PC-9 (cell line): Measurements from ENCODE around the gene PIGX. TPM values are rescaled to one million over a fixed set of nuclear protein-coding genes. Genes with fewer than 3 reads are reported as not detected.
A peak's percentile ranks its signal among the peaks of the same experiment; 100 is the strongest.

ENCODE experiments used
- BruUV-seq: library from RNA; stranded (reverse); fragments of 400-500 nt; replicated peaks from 2 replicates; lab custom pipeline; 2021; lab: Mats Ljungman, UMichigan
- CTCF ChIA-PET: fragments of 300-600 bp; sonication (Branson Sonifier 250); formaldehyde crosslinking; loops from one replicate; lab custom pipeline; 2022; ENCODE audit warnings: antibody characterized with exemption; lab: Charles Lee
- POLR2A ChIA-PET: fragments of 300-600 bp; sonication (Branson Sonifier 250); formaldehyde crosslinking; loops from one replicate; lab custom pipeline; 2022; ENCODE audit warnings: antibody characterized with exemption; ENCODE audit not compliant: unreplicated experiment; lab: Charles Lee
- DNase-seq, 2 experiments: peaks; one replicate each; pipeline versions ENCODE4 v3.0.0 to v3.0.0-alpha.2; 2015 to 2022; ENCODE audit warnings: mixed read lengths in 1 of 2
- H2AFZ ChIP-seq: fragments of 200-600 bp; sonication (generic); 2 replicates; pipeline ENCODE4 v1.8.1; 2017; ENCODE audit warnings: antibody characterized with exemption
- H3F3A ChIP-seq: fragments of 200-600 bp; sonication (generic); 2 replicates; pipeline ENCODE4 v1.8.1; 2017; ENCODE audit warnings: antibody characterized with exemption, mild to moderate bottlenecking, low read depth; ENCODE audit not compliant: insufficient read depth
- H3K27ac ChIP-seq: fragments of 200-600 bp; sonication (generic); 2 replicates; pipeline ENCODE4 v1.6.1; 2016; ENCODE audit warnings: mixed run types
- H3K27me3 ChIP-seq: fragments of 200-600 bp; sonication (generic); 2 replicates; pipeline ENCODE4 v1.6.1; 2016; ENCODE audit warnings: low read depth, mixed run types; ENCODE audit not compliant: insufficient read depth
- H3K36me3 ChIP-seq: fragments of 200-600 bp; sonication (generic); 2 replicates; pipeline ENCODE4 v1.6.1; 2016; ENCODE audit warnings: low read depth, mixed run types
- H3K4me1 ChIP-seq: fragments of 200-600 bp; sonication (generic); replicated peaks from 2 replicates; pipeline ENCODE4 v1.6.1; 2016; ENCODE audit warnings: mixed run types; ENCODE audit not compliant: insufficient read depth
- H3K4me2 ChIP-seq: fragments of 200-600 bp; sonication (generic); 2 replicates; pipeline ENCODE4 v1.6.1; 2017; ENCODE audit warnings: mixed run types
- H3K4me3 ChIP-seq: fragments of 200-600 bp; sonication (generic); 2 replicates; pipeline ENCODE4 v1.6.1; 2016; ENCODE audit warnings: mixed run types
- H3K79me2 ChIP-seq: fragments of 200-600 bp; sonication (generic); 2 replicates; pipeline ENCODE4 v1.6.1; 2017; ENCODE audit warnings: low read depth, mixed run types
- H3K9me2 ChIP-seq: fragments of 200-600 bp; sonication (generic); 2 replicates; pipeline ENCODE4 v1.8.1; 2017; ENCODE audit warnings: mild to moderate bottlenecking; ENCODE audit not compliant: insufficient read depth
- H3K9me3 ChIP-seq: fragments of 200-600 bp; sonication (generic); 2 replicates; pipeline ENCODE4 v1.8.1; 2016; ENCODE audit warnings: low read depth; ENCODE audit not compliant: insufficient read depth
- H4K20me1 ChIP-seq: fragments of 200-600 bp; sonication (generic); 2 replicates; pipeline ENCODE4 v1.8.1; 2017; ENCODE audit not compliant: insufficient read depth
- EZH2 ChIP-seq: fragments of 200-600 bp; sonication (generic); IDR thresholded peaks from 2 replicates; pipeline ENCODE4 v1.8.0; 2017; ENCODE audit warnings: antibody characterized with exemption, low read depth
- intact Hi-C: fragments of 100-400 bp; cut with micrococcal nuclease; formaldehyde crosslinking; loops from one replicate; pipeline ENCODE4 v1.10.0; 2022; ENCODE audit not compliant: unreplicated experiment
- total RNA-seq: library from RNA; stranded (reverse); gene quantifications from 2 replicates; pipeline ENCODE4 v1.2.3, GENCODE V29; 2021
- TF ChIP-seq, protein P1 (sequence below): fragments of 200-600 bp; sonication (generic); conservative IDR thresholded peaks from 2 replicates; pipeline ENCODE4 v1.6.1; 2017; ENCODE audit warnings: mixed run types, antibody characterized with exemption, mild to moderate bottlenecking, moderate library complexity

Gene PIGX
- total RNA-seq, 1 experiment from 2014 or later, result 47.6 TPM

DNA sequence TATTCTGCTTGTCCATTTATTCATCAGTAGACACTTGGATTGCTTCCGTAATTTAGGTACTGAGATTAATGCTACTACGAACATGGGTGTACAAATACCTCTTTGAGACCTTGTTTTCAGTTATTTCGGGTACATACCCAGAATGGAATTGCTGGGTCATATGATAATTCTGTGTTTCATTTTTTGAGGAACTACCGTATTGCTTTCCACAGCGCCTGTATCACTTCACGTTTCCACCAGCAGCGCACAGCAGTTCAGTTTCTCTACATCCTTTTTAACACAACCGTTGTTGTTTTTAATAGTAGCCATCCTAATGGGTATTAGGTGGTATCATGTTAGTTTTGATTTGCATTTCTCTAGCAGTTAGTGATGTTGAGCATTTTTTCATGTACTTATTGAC is 36.9 kb downstream of the PIGX start:
- ChIA-PET CTCF (no interaction called here), POLR2A (no interaction called here)
- Histone ChIP-seq H3K27me3 (no peaks in the 10 kb centered on the region), H2AFZ (no peak overlapping the region), H3K9me2 (no peaks in the 10 kb centered on the region), H4K20me1 (peaks cover 32% of the 10 kb centered on the region), H3K79me2 (peaks cover 93% of the 10 kb centered on the region), H3K27ac (no peak overlapping the region), H3F3A (peaks cover 13% of the 10 kb centered on the region; the same call in 1 of the 2 replicates), H3K4me2 (no peak overlapping the region), H3K4me1 (no peaks in the 10 kb centered on the region), H3K9me3 (no peaks in the 10 kb centered on the region), H3K4me3 (no peak overlapping the region), H3K36me3 (peaks cover 21% of the 10 kb centered on the region; the same call in 1 of the 2 replicates)
- intact Hi-C loops, result no loop called here
- no peak for TF ChIP-seq EZH2
- TF ChIP-seq, protein P1, sequence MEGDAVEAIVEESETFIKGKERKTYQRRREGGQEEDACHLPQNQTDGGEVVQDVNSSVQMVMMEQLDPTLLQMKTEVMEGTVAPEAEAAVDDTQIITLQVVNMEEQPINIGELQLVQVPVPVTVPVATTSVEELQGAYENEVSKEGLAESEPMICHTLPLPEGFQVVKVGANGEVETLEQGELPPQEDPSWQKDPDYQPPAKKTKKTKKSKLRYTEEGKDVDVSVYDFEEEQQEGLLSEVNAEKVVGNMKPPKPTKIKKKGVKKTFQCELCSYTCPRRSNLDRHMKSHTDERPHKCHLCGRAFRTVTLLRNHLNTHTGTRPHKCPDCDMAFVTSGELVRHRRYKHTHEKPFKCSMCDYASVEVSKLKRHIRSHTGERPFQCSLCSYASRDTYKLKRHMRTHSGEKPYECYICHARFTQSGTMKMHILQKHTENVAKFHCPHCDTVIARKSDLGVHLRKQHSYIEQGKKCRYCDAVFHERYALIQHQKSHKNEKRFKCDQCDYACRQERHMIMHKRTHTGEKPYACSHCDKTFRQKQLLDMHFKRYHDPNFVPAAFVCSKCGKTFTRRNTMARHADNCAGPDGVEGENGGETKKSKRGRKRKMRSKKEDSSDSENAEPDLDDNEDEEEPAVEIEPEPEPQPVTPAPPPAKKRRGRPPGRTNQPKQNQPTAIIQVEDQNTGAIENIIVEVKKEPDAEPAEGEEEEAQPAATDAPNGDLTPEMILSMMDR, result no peak
- BruUV-seq, result no TSS peak
- DNase-seq, result no peak

- no peaks in the 10 kb centered on the region for H3K4me1 ChIP-seq
- H3K9me3 ChIP-seq, result peaks cover 21% of the 10 kb centered on the region
- no peak overlapping the region for H2AFZ ChIP-seq
- ChIA-PET POLR2A (no interaction called here), CTCF (no interaction called here)
- H3K27me3 ChIP-seq, result no peaks in the 10 kb centered on the region
- H3K9me2 ChIP-seq, result no peaks in the 10 kb centered on the region
- H4K20me1 ChIP-seq, result no peaks in the 10 kb centered on the region; the same call in 1 of the 2 replicates
- intact Hi-C loops, result no loop called here
- DNase-seq, result no peak
- no TSS peak for BruUV-seq
- TF ChIP-seq, protein P1, result no peak
- TF ChIP-seq EZH2, result no peak
- no peak overlapping the region for H3K4me2 ChIP-seq
- no peak overlapping the region for H3K4me3 ChIP-seq
- peaks cover 12% of the 10 kb centered on the region; the same call in 1 of the 2 replicates for H3F3A ChIP-seq
- peaks cover 90% of the 10 kb centered on the region for H3K79me2 ChIP-seq
- peaks cover 39% of the 10 kb centered on the region for H3K36me3 ChIP-seq
- H3K27ac ChIP-seq, result 0 out of 2 replicates have a peak overlapping the region, but pooled peaks have one; percentile 2
Observed at GRCh38 chr3:196753201-196753600, 41.0 kb downstream of the PIGX start.

- H3K9me3 ChIP-seq, result peaks cover 21% of the 10 kb centered on the region
- peaks cover 88% of the 10 kb centered on the region for H3K79me2 ChIP-seq
- H3F3A ChIP-seq, result peaks cover 4% of the 10 kb centered on the region; the same call in 1 of the 2 replicates
- no TSS peak for BruUV-seq
- TF ChIP-seq, protein P1, result no peak
- no peak for TF ChIP-seq EZH2
- H3K4me1 ChIP-seq, result no peaks in the 10 kb centered on the region
- H4K20me1 ChIP-seq, result no peaks in the 10 kb centered on the region
- ChIA-PET POLR2A (no interaction called here), CTCF (no interaction called here)
- no peak for DNase-seq
- no peaks in the 10 kb centered on the region for H3K9me2 ChIP-seq
- H3K4me2 ChIP-seq, result no peak overlapping the region
- no peaks in the 10 kb centered on the region for H3K27me3 ChIP-seq
- H3K36me3 ChIP-seq, result peaks cover 36% of the 10 kb centered on the region
- H3K27ac ChIP-seq, result no peak overlapping the region
- H3K4me3 ChIP-seq, result no peak overlapping the region
- no peak overlapping the region for H2AFZ ChIP-seq
- intact Hi-C loops, result no loop called here
Observed at GRCh38 chr3:196754091-196754981, 42.2 kb downstream of the PIGX start.
